Measurements from ENCODE around the gene EVA1C. TPM values are rescaled to one million over a fixed set of nuclear protein-coding genes. Genes with fewer than 3 reads are reported as not detected.
"Not testable (repeated sequence)": the region's sequence is repeated elsewhere in the genome, so short reads cannot be mapped to it uniquely, and the experiment has no call there.

EVA1C gene
- total RNA-seq, 1 donor from 2014 or later, result 15.9 TPM

DNA sequence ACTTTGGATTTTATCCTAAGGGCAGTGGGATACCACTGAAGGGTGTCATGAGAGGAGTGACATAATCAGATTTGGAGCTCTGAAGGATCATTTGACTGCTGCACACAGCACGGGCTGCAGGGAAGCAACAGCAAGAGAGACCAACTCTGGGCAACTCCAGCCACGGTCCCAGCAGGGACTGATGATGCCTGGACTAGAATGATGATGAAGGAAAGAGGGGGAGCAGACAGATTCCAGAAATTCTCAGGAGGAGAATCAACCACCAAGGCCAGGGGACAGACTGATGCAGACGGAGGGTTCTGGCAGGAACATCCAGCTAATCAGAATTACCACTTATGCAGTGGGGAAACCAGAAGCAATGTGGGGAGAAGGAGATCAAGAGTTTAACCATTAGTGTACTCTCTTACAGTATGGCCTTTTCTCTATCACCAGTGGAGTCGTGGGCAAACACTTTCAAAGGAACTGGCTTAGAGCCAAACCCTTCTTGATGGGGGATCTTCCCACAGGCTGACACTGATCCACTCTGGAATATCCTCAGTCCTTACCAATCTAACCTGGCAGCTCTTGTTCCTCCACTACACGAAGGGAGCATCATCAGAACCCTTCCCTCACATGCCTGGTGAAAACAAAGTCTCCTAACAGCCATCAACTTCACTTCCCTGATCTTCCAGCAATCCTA lies 23.0 kb upstream of the EVA1C start:
- no peak for DNase-seq (ENCODE audit: low read depth in 2 of 2)

DNA sequence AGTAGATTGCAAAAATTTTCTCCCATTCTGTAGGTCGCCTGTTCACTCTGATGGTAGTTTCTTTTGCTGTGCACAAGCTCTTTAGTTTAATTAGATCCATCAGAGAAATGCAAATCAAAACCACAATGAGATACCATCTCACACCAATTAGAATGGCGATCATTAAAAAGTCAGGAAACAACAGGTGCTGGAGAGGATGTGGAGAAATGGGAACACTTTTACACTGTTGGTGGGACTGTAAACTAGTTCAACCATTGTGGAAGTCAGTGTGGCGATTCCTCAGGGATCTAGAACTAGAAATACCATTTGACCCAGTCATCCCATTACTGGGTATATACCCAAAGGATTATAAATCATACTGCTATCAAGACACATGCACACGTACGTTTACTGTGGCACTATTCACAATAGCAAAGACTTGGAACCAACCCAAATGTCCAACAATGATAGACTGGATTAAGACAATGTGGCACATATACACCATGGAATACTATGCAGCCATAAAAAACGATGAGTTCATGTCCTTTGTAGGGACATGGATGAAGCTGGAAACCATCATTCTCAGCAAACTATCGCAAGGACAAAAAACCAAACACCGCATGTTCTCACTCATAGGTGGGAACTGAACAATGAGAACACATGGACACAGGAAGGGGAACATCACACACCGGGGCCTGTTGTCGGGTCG lies 21.8 kb upstream of the EVA1C start:
- DNase-seq (ENCODE audit: low read depth in 2 of 2), result not testable (repeated sequence)

DNA sequence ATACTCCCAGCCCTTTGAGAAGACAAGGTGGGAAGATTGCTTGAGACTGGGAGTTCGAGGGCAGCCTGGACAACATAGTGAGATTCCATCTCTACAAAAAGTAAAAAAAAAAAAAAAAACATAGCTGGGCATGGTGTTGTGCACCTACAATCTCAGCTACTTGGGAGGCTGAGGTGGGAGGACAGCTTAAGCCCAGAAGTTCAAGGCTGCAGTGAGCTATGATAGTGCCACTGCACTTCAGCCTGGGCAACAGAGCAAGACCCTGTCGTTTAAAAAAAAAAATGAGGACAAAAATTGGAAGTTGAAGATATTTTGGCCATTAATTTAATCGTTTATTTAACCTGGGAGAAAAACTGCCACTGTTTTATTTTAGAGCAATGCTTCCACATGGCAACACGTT lies 20.8 kb upstream of the EVA1C start:
- DNase-seq (ENCODE audit: low read depth in 2 of 2), result no peak

DNA sequence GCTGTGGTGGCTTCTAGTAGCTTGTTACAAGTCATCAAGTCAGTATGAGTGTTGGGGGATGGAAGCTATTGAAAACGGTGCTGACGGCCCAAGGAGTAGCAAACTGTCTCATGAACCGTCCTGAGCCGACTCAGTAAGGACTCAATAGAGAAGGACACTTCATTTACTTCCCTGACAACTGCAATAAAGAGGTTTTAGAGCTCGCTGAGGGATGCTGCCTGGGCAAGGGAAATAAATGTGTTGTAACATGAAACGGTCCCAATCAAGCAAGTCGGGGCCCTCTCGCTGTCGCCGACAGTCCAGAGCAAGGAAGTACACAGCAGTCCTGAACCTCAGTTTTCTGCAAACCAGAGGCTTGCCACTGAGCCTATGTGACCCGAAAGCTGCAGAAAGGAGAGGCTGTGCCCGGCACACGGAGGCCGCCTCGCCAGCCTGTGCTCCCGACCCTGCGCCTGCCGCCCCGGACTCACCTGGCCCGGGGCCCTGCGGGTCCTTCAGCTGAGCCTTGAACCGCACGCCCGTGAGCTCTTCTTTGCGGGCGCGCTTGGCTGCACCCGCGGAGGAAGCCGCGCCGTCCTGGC lies 20.1 kb upstream of the EVA1C start:
- DNase-seq (ENCODE audit: low read depth in 2 of 2), result peak in 1 of 2 donors; percentile 33

DNA sequence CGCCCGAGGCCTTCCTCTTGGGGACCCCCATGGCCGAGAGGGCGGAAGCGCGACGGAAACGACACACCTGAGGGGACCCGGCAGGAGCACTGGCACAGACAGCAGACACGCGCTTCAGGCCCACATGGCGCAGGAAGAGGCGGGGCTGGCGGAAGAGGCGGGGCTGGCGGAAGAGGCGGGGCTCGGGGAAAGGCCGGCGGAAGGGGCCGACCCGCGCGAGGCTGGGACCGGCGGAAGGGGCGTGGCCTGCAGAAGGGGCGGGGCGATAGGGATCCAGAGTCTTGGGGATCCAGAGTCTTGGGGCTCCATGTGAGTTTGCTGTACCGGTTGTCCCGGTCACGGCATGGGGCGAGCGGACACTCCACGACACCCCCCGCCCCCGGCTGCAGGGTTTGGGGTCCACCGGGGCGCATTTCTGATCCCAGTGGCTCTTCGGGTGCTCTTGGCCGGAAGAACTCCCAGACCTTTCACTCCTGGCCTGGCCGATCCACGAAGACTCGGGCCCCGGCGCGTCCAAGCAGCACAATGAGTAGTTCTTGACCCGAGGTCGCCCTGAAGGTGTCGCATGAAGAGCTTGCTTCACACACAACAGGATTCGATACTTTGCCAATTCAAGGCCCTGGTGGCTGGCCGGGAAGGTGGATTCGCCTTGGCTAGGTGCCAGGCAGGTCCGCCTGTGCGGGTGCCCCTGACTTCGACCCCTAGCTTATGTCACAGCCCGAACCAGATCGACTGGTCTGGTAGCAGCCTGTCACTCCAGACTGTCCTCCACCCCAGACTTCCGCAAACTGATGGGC lies 19.4 kb upstream of the EVA1C start, which contains the start of gene URB1:
TSS of gene URB1 (minus strand) at position 133 of the 797 bp plus-strand sequence. CDS start at position 31, 102 bp downstream.
- peak in 1 of 2 donors; percentile 83 for DNase-seq (ENCODE audit: low read depth in 2 of 2)

DNA sequence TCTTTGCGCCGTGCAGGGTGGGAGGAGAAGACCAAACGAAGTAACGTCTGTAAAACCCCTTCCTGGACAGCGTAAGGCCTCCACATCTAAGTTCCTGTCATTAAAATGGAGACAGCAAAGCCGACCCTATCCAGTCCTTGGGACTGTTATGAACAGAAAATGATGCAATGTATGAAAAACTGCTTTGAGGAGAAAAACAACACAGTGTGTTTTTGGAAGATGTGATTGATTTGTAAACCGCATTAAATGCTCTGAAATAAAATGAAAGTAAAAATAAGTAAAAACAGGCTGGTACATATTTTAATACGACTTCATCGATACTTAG lies 18.9 kb upstream of the EVA1C start:
- DNase-seq (ENCODE audit: low read depth in 2 of 2), result no peak

DNA sequence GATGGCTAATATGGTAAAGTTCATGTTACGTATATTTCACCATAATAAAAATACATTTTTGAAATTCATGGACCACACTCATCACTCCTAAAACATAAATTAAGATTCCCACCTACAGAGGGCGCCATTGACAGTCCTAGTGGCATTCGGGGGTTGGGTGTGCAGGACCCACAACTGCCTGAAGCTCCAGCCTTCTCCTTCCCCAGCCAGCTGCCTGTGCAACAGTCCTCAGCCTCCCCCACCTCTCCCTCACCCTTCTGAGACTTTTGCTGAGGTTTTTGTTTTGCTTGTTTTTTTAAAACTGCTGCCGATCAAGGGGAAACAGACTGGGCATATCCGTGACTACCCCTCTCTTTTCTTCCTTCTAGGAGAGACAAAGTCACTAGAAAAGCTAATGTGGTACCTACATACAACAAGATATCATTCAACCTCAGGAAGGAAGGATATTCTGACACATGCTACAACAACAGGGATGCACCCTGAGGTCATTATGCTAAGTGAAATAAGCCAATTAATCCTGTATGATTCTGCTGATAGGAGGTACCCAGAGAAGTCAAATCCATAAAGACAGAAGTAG lies 9.2 kb upstream of the EVA1C start:
- peak; percentile 64 to 86 for DNase-seq (ENCODE audit: low read depth in 2 of 2)

DNA sequence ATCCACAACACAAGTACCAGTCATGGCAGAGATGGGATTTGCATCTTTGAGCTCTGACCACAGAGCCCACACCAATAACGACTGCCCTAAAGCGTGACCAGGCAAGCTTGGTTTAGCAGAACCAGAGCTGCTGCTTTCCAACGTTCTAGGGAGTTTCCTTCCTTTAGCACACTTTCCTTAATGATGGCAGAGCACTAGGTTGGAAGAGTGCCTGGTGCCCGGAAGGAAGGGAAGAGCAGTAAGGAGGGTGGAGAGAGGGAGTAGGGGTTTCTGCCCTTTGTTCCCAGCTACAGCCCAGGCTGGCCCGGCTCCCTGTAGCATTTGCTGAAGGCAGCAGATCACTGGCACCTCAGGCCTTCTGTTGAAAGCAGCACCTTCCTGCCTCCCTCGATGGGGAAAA lies 6.1 kb upstream of the EVA1C start:
- peak in 1 of 2 donors; percentile 32 for DNase-seq (ENCODE audit: low read depth in 2 of 2)

DNA sequence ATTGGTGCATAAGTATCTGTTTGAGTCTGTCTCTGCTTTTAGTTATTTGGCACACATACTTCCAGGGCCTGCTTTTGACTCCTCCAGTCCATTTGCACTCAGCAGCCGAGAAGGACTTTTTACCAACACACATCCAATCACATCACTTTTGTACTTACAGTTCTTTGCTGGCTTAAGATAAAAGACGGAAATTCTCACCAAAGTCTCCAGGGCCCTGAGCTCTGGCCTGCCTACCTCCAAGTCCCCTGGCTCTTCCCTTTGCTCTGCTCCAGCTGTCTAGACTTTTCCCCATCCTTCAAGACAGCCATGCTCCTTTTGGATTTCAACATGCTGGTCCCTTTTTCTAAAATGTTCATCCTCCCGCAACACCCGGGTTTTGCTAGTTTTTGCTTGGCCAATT lies 2.2 kb upstream of the EVA1C start:
- DNase-seq (ENCODE audit: low read depth in 2 of 2), result no peak

DNA sequence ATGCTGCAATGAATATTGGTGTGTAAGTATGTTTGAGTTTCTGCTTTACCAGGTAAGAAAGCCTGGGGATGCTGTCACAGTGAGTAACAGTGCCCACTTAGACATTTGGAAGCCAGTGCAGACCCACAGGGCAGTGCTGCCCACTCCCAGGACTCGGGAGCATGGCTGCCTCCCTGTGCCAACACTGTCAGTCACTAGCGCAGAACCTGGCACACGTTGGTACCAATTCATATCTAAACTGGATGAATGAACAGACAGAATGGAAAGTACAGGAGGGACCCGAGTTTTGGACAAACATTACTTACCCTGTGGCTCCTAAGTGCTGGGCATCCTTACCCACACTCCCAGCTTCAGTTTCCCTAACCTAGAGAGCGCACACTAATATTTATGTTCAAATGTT lies 1.6 kb upstream of the EVA1C start:
- DNase-seq (ENCODE audit: low read depth in 2 of 2), result no peak

DNA sequence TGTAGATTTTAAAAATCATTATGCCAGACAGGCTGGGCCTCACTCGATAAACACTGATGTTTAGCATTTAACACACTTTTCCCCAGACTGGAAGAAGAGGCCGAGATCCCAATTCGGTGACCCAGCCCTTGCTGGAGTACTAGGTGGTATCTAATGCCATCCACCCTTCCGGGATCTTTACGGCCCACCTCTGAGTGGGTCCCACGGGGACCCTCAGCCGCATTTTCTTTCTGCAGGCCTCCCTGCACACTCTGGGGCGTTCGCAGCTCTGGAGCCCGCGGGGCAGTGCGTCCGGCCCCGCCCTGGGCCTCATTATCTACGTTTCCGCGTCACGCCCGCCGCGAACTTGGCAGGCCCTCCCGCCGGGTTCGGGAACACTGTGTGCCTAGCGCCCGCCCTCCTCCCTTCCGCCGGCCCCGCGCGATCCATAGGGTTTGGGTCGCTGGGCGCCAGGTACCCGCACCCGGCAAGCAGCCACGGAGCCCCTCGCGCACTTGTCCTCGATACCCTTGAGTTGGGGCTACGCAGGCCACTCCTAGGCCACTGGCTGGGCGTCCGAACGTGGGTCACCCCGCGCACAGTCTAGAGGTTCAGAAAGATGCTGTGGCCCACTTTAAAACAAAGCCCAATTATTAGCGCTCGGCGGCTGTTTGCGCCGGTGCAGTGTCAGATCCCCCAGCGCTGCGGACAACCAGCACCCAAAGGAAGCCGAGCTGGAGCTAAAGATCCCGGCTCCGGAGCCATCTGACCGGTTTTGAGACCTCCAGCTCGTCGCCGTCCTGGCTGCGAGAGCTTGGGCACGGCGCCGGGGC lies 950 bp upstream of the EVA1C start:
- peak in 1 of 2 donors; percentile 77 for DNase-seq (ENCODE audit: low read depth in 2 of 2)

DNA sequence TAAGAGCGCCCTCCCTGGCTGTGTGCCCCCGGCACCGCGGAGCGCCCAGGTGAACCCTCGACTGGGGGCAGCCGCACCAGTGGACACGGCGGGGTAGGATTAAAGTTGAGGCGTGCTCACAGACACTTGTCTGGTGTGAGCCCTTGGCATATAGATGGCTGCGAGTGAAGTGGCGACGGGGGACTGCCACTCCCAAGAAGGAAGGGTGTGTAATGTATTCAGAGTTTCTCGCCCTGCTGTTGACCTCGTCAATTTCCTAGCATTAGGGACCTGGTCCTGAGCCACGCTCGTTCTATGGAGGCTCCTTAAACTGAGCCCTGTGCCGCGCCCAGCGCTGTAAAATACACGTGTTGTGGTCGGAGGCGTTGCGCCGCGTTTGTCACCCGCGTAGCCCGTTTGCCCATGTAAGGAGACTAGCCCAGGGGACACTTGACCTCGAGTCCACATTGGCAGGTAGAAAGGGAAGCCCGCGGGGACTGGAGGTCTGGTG lies 554 bp downstream of the EVA1C start:
- DNase-seq (ENCODE audit: low read depth in 2 of 2), result peak in 1 of 2 donors; percentile 56

DNA sequence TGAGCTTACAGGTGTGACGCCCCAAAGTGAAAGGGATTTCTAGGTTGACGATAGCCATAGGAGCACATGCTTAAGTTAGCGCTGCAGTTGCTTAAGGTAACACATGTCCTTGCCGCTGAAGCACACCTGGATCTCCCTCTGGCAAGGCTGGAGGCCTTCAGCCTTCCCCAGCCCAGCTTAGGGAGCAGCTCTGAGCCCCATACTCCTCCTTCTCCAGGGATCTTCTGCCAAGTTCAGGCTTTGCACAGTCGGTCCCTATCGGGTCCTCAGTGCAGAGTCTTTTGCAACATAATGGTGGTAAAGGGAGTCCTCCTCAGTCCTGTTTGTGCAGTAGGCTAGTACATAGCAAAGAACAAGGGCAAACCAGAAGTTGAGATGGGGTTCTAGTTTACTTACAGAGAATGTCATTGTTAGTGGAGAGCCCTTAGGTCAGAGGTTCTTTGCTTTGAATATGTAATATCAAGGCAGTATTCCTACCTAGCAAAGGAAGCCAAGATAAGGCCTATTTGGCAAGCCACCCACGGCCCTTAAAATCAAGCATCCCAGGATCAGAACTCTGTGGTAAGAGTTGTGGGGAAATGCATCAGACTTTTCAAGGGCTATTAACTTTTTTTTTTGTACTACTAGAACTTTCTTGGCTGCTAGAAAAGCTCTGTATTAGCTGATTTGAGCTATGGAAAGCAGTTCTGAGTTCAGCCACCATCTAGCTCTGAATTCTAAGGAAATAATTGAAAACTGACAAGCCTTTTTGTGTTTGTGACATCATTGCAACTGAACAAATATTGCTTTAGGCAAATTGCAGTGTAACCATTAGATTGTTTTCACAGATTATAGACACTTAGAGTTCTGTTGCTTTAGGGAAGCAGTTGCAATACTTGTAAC lies 1.4 kb downstream of the EVA1C start:
- DNase-seq (ENCODE audit: low read depth in 2 of 2), result peak in 1 of 2 donors; percentile 49

DNA sequence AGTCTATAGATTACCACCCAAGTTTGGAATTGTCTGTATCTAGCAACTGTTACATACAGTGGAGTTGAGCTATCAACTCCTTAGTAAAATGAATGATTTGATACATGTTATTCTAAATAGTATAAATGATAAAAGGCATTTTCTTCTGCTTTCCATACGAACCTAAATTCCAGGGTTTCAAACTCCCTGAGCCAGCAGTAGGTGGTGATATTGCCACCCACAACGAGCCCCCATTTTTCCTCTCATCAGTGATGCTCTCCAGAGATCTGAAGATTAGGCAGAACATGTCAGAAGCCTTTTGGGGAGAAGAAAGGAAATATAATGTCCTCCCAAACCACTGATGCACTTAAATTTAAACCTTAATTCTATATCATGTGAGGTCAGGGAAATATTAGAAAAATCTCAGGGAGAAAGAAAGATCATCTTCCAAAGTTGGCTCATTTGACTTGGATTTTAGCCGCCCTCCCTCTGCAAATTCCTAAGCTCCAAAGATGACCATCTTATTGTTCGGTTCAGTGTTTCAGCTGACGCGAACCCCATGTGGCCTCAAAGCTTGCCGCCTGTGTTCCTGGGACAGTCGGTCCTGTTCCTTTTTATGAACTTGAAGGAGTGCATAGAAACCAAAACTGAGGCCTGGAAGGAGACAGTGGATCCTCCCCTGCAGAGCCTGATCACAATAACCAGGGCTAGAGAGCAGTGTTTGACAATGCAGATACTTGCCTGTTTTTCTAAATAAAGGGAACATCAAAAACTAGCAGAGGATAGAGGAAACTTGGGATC lies 2.3 kb downstream of the EVA1C start:
- peak in 1 of 2 donors; percentile 73 for DNase-seq (ENCODE audit: low read depth in 2 of 2)

DNA sequence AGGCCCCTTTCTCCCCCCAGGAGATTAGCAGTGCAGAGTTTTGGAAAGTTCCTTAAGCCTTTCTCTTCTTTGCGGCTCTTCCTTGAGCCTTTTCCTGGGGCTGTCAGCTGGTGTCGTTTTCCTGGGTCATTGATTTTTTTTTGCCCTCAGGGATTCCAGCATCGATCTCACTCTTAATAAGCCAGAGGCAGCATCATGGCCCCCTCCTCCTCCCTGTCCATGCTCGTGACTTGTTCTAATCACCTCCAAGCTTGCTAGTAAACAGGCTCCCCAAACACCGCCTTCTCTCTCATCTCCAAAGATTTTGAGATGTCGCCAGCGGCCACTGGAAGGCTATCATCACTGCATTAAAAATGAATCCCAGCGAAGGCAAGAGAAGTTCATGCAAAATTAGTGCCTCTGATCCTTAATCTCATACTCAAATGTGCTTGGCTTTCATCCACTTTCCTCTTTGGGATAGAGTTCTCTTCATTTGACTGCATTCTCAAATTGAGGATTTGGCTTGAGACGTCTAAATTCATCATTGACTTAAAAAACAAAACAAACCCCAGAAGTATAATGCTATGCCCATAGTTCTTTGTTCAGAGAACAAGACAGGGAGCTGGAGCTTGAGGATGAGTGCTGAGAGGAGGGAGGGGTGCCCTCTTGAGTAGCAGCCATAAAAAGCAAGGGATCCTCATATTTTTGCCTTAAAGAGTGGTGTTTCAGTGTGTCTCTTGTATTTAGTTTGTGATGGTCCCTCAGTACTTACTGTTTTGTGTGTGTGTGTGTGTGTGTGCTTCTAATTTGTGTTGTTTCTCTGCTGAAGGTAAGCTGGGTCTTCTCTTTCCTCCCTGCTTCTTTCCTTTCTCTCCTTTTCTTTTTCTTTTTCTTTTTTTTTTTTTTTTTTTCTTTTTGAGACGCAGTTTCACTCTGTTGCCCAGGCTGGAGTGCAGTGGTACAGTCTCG lies 3.2 kb downstream of the EVA1C start:
- no peak for DNase-seq (ENCODE audit: low read depth in 2 of 2)

DNA sequence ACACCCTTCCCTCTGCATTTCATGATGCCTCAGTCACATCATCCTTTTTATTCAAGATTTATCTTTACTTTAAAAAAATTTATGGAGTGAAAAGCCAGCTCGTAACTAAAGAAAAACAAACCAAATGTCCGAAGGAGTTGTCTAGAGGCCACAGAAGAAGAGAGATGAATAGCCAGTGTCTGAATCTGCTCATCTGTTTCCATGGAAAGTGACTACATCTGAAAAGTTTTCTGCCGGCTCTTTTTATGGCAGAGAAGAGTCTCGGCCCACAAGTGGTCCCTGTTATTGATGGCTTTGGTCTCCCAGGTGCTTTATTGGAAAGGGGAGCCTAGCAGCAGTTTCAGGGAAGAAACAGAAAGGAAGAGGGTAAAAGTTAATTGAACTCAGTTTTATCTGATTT lies 5.6 kb downstream of the EVA1C start:
- DNase-seq (ENCODE audit: low read depth in 2 of 2), result no peak

DNA sequence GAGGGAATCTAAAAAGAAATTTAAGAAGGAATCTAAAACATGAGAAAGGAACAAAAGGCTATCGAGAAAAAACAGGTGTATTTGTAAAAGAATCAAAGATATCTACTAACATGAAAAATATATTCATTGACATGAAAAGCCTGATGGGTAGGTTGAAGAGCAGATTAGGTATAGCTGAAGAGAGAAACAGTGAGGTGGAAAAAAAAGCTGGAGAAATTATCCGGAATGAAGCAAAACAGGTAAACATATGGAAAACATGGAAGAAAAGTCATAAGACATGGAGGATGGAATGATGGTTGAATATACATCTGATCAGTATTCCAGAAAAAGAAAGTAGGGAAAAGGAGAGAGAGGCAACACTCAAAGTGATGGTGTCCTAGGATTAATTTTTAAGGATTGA lies 9.6 kb downstream of the EVA1C start:
- DNase-seq (ENCODE audit: low read depth in 2 of 2), result no peak
